GM18873 (cell line): Measurements from ENCODE around the gene NOC4L.
"Not testable (repeated sequence)": the region's sequence is repeated elsewhere in the genome, so short reads cannot be mapped to it uniquely, and the experiment has no call there.

Source experiments
- ATAC-seq: cut with Tn5 transposase; IDR thresholded peaks from one replicate; pipeline ENCODE4 v1.9.1; 2021; ENCODE audit warnings: mild to moderate bottlenecking, moderate library complexity, moderate number of reproducible peaks; ENCODE audit not compliant: unreplicated experiment, low FRiP score

NOC4L gene

DNA sequence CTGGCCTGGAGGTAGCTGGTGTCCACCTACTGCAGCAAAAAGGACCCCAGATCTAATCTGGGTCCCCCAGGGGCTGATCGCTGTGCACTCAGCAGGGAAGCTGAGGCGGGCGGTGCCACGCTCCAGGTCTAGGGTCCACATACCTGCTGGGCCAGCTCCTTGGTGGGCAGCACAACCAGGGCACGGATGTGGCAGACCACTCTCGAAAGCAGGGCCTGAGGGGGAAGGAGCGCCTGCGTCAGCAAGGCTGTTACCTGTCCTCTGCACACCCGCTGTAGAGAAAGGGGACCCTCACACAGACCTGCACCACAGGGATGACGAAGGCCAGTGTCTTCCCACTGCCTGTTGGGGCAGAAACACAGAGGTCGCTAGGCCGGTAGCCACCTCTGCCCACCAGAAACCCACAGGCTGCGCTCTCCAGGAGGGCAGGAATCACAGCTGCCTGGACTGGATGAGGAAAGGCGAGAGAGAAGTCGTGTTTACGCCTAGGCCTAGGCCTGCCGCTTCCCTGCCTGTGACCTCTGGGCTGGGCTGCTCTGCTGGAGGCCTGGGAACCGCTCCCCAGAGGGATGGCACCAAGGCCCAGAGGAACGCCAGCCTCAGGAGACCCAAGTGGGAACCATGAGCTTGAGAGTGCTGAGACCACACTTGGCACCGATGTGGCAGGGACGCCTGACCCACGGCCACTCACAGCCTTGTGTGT is 2.1 kb upstream of the NOC4L start:
- ATAC-seq, result no peak

DNA sequence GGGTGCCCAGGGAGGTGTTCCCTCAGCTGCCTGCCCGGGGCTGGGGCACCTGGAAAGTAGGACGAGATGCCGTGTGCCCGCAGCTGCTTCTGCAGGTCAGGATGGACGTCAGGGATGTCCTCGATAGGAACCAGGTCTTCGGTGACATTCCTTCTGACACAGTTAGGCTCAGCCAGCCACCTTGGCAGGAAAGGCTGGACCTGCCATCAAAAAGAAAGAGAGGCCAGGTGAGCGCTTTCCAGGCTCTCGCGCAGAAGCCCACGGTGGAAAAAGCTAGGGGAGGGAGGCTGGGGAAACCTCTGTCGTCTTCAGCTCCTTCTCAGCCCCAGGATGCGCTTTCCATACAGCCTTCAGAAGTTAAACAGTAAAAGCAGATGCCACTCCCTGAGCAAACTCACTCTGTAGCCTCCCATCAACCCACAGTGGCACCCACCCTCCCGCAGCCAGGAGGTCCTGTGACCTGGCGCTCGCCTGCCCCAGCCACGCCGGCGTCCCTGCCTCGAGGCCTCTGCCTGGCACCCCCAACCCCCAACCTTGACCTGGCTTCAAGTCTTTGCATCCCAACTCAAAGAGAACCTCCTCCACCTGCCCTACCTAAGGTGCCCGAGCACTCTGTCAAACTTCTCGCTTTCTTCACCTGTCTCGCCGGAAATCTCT is 1.4 kb upstream of the NOC4L start:
- no peak for ATAC-seq

DNA sequence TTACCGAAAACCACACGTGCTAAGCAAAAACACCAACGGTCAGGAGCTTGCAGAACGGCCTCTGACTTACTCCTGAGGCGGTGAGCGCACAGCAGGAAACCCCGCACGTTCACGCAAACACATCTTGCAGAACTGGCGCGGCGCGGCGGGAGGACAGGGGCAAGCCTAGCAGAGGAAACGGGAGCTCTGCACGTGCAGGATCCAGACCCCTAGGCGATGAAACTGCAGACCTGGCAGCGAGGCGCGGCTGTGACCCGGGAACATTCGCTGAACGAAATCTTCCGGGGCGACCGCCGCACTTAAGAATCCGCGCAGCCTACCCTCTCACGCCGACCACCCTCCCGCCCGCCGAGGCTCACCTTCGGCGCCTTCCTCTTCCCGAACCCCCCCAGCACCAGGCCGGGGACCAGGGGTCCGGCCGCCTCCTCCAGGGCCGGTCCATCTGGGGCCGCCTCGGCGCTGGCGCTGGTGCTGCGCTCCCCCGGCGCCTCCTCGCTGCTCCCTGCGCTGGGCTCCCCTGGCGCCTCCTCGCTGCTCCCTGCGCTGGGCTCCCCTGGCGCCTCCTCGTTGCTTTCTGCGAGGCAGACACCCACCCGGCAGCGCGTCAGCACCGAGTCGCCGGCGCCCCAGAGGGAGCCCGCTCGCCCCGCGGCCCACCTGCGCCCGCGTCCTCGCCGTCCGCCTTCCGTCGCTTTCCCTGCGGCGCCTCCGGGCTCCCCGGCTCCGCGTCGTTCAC is 753 bp upstream of the NOC4L start:
- no peak for ATAC-seq

DNA sequence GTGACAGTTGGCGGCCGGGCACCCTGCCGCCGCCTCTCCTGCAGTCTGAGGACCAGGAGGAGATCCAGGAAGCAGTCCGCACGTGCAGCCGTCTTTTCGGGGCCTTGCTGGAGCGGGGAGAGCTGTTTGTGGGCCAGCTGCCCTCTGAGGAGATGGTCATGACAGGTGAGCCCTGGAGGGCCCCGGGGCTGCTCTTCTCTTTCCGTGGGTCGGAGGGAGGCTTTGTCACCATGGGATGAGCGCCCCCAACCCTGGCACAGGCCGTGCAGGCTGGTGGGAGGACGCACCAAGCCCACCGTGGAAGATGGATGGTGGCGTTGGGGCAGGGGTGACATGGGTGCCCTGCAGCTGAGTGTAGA is 532 bp downstream of the NOC4L start:
- no peak for ATAC-seq

DNA sequence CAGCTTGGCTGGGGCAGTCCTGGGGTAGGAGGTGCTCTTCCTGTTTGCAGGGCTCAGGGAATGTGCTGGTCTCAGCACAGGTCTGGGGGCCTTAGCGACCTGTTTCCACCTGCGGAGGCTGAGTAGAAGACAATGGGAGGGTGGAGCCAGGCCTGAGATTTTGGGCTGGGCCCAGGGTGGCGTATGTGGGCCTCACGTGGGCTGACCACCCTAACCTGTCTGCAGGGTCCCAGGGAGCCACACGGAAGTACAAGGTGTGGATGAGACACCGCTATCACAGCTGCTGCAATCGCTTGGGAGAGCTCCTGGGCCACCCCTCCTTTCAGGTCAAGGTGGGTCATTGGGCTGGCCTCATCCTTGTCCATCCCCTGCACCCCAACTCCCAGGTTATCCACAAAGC is 1.1 kb downstream of the NOC4L start:
- ATAC-seq, result no peak

DNA sequence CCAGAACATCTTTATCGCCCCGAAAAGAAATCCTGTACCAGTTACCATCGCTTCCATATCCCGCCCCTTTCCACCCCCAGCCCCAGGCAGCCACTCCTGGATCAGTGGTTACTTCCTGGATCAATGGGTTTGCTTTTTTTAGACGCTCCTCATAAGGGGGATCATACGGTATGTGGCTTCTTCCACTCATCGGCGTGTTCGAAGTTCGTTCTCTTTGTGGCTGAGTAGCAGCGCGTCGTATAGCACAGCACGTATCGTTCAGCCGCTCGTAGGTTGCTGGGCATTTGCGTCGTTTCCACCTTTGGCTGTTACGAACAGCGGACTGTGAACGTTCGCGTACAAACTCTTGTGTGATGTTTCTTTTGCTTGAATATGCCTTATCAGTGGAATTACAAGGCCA is 1.8 kb downstream of the NOC4L start:
- no peak for ATAC-seq

DNA sequence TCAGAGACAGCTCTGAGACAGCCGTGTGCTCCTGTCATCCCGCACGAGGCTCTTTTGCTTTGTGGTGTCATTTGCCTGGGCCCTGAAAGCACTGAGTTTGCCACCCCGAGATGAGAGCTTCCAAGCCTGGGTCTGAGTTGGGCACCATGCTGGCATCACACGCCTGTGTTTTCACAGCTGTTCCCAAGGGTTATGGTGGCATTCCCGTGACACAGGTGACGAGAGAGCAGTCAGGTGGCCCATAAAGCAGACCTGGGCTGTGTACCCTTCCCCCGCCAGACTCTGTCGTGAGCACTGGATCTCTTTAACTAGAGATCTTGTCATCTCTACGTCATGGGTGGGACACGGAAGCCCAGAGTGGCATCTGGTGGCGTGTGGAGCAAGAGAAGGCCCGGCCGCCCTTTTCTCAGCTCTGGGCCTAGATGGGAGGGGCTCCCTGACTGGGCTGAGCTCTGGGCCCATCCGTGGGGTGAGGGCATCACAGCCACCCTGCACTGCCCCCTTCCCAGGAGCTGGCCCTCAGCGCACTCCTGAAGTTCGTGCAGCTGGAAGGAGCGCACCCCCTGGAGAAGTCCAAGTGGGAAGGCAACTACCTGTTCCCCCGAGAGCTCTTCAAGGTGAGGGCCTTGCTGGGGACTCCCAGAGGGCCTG is 2.6 kb downstream of the NOC4L start:
- ATAC-seq, result no peak

DNA sequence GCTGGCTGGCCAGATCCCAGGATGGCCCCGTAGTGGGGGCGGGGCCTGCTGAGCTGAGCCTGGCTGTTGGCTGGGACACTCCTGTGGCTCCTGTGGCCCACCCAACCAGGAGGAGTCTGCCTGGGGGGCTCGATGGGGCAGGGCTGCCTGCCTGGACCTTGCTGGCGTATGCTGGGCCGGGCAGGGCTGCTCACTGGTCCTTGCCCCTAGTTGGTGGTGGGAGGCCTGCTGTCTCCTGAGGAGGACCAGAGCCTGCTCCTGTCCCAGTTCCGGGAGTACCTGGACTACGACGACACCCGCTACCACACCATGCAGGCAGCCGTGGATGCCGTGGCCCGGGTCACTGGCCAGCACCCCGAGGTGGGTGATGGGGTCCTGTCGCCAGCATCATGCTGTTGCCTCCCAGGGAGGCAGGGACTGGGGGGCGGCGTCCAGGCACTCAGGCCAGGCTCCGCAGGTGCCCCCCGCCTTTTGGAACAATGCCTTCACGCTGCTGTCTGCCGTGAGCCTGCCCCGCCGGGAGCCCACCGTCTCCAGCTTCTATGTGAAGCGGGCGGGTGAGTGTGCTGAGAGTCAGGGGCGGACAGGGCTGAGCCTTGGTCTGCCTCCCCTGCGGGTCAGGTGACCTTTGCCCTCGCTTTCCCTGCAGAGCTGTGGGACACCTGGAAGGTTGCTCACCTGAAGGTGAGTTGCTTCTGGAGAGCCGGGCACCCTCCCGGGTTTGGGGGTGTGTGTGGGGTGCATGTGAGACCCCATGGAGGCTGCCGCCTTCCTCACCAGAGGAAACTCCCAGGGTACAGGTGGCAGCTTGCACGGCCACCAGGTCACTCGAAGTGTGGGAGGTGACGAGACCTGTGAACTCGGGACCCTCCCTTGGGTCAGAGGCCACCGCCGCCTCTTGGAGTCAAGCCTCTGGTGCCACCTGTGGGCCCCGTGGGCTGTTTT is 3.4 kb downstream of the NOC4L start:
- no peak for ATAC-seq

DNA sequence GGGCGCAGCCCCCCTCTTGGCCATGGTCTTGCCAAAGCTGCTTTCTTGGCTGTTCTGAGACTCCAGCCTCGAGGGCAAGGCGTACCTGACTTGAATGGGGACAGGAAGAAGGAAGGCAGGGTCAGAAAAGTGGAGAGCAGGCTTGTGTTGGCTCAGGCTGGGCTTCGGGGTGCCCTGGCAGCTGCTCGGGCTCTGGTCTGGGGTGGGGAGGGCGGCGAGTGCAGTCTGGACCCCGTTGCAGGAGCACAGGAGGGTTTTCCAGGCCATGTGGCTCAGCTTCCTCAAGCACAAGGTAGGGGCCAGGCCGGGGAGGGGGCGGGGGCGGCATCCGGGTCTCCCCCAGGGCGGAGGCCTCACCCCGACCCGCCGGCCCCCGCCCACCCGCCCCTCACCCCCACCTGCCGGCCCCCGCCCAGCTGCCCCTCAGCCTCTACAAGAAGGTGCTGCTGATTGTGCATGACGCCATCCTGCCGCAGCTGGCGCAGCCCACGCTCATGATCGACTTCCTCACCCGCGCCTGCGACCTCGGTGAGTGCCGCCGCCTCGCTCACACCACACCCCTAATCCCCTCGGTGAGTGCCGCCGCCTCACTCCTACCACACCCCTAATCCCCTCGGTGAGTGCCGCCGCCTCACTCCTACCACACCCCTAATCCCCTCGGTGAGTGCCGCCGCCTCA is 4.2 kb downstream of the NOC4L start:
- ATAC-seq, result no peak

DNA sequence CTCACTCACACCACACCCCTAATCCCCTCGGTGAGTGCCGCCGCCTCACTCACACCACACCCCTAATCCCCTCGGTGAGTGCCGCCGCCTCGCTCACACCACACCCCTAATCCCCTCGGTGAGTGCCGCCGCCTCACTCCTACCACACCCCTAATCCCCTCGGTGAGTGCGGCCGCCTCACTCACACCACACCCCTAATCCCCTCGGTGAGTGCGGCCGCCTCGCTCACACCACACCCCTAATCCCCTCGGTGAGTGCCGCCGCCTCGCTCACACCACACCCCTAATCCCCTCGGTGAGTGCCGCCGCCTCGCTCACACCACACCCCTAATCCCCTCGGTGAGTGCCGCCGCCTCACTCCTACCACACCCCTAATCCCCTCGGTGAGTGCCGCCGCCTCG is 5.3 kb downstream of the NOC4L start:
- ATAC-seq, result not testable (repeated sequence)

DNA sequence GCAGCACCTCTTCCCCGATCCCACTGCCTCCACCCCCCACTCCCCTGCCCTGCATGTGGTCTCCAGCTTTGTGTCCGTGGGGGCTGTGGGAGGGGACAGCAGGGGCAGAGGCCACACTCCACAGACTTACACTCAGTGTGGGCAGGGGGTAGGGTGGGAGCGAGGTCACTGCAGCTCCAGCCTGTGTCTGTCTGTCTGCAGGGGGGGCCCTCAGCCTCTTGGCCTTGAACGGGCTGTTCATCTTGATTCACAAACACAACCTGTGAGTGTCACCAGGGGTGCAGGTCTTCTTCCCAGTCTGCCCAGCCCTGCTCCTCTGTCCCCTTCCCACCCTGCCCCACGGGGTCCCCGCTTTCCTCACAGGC is 6.5 kb downstream of the NOC4L start:
- ATAC-seq, result no peak

DNA sequence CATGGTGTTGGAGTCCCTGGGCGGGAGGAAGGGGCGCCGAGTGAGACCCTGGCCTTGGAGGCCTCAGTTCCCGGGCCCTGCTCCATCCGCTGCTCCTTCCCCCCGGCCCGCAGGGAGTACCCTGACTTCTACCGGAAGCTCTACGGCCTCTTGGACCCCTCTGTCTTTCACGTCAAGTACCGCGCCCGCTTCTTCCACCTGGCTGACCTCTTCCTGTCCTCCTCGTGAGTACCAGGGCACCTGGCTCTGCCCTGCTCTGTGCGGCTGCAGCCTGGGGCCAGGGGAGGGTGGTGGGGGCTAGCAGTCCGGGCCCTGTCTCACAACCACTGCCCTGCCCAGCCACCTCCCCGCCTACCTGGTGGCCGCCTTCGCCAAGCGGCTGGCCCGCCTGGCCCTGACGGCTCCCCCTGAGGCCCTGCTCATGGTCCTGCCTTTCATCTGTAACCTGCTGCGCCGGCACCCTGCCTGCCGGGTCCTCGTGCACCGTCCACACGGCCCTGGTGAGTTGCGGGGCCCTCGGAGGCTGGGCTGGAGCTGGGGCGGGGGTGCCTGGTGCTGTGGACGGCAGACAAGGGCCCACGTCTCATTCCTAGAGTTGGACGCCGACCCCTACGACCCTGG is 7.0 kb downstream of the NOC4L start:
- ATAC-seq, result no peak

DNA sequence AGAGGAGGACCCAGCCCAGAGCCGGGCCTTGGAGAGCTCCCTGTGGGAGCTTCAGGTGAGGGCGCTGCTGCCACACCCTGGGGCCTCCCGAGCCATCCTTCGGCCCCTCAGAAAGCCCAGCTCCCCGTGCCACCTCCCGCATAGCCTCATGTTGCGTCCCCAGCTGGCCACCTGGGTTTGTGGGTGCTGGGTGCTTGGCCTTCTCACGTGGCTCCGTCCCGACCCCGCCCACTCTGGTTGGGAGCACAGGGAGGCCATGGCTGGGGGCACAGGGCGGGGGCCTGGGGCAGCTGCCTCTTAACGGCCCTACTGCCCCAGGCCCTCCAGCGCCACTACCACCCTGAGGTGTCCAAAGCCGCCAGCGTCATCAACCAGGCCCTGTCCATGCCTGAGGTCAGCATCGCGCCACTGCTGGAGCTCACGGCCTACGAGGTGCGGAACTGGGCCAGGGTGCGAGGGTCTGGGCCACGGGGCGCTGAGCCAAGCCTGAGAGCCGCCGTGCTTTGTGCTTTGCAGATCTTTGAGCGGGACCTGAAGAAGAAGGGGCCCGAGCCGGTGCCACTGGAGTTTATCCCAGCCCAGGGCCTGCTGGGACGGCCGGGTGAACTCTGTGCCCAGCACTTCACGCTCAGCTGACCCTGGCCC is 7.6 kb downstream of the NOC4L start:
- ATAC-seq, result no peak

DNA sequence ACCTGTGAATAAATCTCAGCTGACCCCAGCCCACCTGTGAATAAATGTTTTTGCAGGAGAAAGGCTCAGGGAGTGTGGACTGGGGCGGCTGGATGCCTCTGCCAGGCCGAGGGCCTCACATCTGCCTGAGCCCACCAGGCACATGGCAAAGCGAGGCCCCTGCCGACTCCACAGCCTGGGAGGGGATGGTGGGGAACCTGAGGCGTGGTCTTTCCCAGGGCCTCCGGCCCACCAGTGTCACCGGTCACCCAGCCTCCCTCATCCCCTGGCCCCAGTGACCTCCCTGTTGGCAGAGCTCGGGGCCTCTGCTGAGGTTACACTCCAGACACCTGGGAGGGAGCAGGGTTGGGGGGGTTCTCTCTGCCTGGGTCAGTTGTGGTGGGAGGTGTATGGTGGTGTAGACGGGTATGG is 8.2 kb downstream of the NOC4L start:
- no peak for ATAC-seq

DNA sequence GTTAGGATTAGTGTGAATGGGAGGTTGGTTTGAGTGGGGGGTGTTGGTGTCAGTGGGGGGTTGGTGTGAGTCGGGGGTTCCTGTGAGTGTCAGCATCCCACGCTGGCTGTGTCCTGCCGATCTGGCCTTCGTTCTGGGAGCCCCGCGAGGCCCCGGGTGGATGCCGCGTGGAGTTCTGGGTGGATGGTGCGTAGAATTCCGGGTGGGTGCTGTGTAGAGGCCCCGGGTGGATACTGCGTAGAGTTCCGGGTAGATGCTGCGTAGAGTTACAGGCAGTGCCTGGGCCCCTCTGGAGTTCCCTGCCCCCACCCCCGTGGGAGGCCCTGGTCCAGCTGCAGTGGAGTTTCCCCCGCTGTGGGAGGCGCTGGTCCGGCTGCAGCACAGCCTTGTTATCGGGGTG is 8.7 kb downstream of the NOC4L start:
- no peak for ATAC-seq

DNA sequence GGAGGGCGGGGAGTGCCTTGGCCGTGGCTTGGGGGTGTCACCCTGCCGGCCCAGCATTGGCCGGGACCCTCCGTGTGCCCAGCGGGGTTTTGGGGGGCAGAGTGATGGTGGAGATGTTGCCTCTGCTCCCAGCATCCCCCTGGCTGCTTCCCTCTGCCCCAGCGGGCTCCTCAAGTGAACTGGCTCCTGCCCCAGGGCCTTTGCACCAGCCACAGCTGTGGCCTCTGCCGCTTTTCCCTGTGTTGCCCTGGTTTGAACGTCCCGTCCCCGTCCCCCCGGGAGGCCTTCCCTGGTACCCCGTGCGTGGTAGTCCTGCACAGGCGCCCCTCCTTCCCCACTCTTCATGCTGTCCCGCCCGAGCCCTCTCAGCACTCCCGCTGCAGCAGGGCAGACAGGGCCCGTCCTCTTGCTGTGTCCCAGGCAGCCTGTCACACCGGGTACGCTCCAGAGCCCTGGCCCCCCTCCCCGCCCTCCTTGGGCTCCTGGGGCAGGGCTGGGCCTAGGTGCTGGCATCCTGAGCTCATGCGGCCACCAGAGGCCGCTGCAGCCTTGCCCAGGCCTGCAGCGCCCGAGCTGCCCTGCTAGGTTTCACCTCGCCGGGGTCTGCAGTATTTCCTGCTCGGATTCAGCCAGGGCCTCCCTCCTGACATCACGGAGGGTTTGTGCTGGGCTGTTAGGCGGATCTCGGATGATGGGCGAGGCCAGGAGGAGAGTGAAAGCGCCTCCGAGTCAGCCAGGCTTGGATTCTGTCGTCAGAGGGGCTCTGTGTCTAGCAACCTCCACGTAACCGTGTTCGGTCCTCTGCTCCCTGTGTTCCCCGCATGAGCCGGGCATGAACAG is 9.5 kb downstream of the NOC4L start:
- no peak for ATAC-seq

DNA sequence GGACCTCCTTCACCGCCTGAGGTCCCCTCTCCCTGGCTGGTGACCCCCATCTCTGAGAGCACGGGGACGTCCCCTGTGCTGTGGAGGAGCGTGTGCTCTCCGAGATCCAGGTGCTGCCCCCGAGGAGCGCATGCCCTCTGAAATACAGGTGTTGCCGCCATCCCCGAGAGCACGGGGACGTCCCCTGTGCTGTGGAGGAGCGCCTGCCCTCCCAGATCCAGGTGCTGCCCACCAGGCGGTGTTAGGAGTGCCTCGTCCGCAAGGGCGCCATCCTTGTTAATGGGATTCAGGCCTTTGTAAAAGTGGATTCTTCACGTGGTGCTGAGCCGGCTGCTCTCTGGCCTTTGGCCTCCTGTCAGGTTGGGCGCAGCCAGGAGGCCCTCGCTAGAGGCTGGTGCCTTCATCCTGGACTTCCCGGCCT is 10.1 kb downstream of the NOC4L start:
- no peak for ATAC-seq
